KMS-11 (cell line): ENCODE results near the gene VEGFB.

Experiments
- H2AFZ ChIP-seq: fragments of 200-600 bp; sonication (generic); 2 replicates; pipeline ENCODE4 v1.6.1; 2016; ENCODE audit warnings: antibody characterized with exemption, mixed run types, low read depth
- H3K27ac ChIP-seq: fragments of 200-600 bp; sonication (generic); 2 replicates; pipeline ENCODE4 v1.6.1; 2016; ENCODE audit warnings: mild to moderate bottlenecking, mixed run types
- H3K27me3 ChIP-seq: fragments of 200-600 bp; sonication (generic); 2 replicates; pipeline ENCODE4 v1.6.1; 2017; ENCODE audit warnings: mild to moderate bottlenecking, low read depth, mixed run types, moderate library complexity; ENCODE audit not compliant: insufficient read depth
- H3K36me3 ChIP-seq: fragments of 200-600 bp; sonication (generic); 2 replicates; pipeline ENCODE4 v1.6.1; 2017; ENCODE audit warnings: mild to moderate bottlenecking, mixed run types; ENCODE audit not compliant: insufficient read depth
- H3K4me1 ChIP-seq: fragments of 200-600 bp; sonication (generic); 2 replicates; pipeline ENCODE4 v1.6.1; 2016; ENCODE audit warnings: mild to moderate bottlenecking, low read depth, mixed run types; ENCODE audit not compliant: poor library complexity, severe bottlenecking
- H3K4me2 ChIP-seq: fragments of 200-600 bp; sonication (generic); 2 replicates; pipeline ENCODE4 v1.7.0; 2016; ENCODE audit warnings: mild to moderate bottlenecking, mixed run types
- H3K4me3 ChIP-seq: fragments of 200-600 bp; sonication (generic); IDR thresholded peaks from 2 replicates; pipeline ENCODE4 v1.6.1; 2017; ENCODE audit warnings: low read depth, low read length, mixed read lengths; ENCODE audit not compliant: insufficient read depth
- H3K79me2 ChIP-seq: fragments of 200-600 bp; sonication (generic); 2 replicates; pipeline ENCODE4 v1.6.1; 2016; ENCODE audit warnings: low read depth, mixed run types; ENCODE audit not compliant: insufficient read depth
- H3K9ac ChIP-seq: fragments of 200-600 bp; sonication (generic); 2 replicates; pipeline ENCODE4 v1.6.1; 2016; ENCODE audit warnings: mild to moderate bottlenecking, mixed run types
- H4K20me1 ChIP-seq: fragments of 200-600 bp; sonication (generic); 2 replicates; pipeline ENCODE4 v1.6.1; 2016; ENCODE audit warnings: mild to moderate bottlenecking, mixed run types; ENCODE audit not compliant: insufficient read depth
- TF ChIP-seq, protein P1 (sequence below): fragments of 200-600 bp; sonication (generic); conservative IDR thresholded peaks from 2 replicates; pipeline ENCODE4 v1.6.1; 2017; ENCODE audit warnings: low read depth, mild to moderate bottlenecking, antibody characterized with exemption, low read length, moderate library complexity, mixed read lengths

VEGFB gene

GRCh38 chr11:64234647-64235379 lies 429 bp downstream of the VEGFB start:
- peak overlapping the region; percentile 40 for H3K4me3 ChIP-seq
- H3K4me2 ChIP-seq = peak overlapping the region; percentile 88
- TF ChIP-seq, protein P1, sequence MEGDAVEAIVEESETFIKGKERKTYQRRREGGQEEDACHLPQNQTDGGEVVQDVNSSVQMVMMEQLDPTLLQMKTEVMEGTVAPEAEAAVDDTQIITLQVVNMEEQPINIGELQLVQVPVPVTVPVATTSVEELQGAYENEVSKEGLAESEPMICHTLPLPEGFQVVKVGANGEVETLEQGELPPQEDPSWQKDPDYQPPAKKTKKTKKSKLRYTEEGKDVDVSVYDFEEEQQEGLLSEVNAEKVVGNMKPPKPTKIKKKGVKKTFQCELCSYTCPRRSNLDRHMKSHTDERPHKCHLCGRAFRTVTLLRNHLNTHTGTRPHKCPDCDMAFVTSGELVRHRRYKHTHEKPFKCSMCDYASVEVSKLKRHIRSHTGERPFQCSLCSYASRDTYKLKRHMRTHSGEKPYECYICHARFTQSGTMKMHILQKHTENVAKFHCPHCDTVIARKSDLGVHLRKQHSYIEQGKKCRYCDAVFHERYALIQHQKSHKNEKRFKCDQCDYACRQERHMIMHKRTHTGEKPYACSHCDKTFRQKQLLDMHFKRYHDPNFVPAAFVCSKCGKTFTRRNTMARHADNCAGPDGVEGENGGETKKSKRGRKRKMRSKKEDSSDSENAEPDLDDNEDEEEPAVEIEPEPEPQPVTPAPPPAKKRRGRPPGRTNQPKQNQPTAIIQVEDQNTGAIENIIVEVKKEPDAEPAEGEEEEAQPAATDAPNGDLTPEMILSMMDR = no peak
- no peaks in the 10 kb centered on the region for H3K27me3 ChIP-seq
- H2AFZ ChIP-seq = peak overlapping the region; percentile 10; the same call in 1 of the 2 replicates
- H3K4me1 ChIP-seq = peaks cover 25% of the 10 kb centered on the region
- H4K20me1 ChIP-seq = no peaks in the 10 kb centered on the region
- no peak overlapping the region for H3K27ac ChIP-seq
- H3K36me3 ChIP-seq = no peaks in the 10 kb centered on the region
- no peaks in the 10 kb centered on the region for H3K79me2 ChIP-seq
- H3K9ac ChIP-seq = peak overlapping the region; percentile 25; the same call in 1 of the 2 replicates

- Histone ChIP-seq H4K20me1 (no peaks in the 10 kb centered on the region), H2AFZ (no peak overlapping the region), H3K27me3 (no peaks in the 10 kb centered on the region), H3K4me3 (peak overlapping the region; percentile 40), H3K4me1 (peaks cover 29% of the 10 kb centered on the region), H3K36me3 (no peaks in the 10 kb centered on the region), H3K9ac (peak overlapping the region; percentile 25; the same call in 1 of the 2 replicates), H3K4me2 (peak overlapping the region; percentile 88), H3K79me2 (no peaks in the 10 kb centered on the region), H3K27ac (no peak overlapping the region)
- TF ChIP-seq, protein P1 = no peak
These were observed 1.2 kb downstream of the VEGFB start for GRCh38 chr11:64235437-64236161.

DNA sequence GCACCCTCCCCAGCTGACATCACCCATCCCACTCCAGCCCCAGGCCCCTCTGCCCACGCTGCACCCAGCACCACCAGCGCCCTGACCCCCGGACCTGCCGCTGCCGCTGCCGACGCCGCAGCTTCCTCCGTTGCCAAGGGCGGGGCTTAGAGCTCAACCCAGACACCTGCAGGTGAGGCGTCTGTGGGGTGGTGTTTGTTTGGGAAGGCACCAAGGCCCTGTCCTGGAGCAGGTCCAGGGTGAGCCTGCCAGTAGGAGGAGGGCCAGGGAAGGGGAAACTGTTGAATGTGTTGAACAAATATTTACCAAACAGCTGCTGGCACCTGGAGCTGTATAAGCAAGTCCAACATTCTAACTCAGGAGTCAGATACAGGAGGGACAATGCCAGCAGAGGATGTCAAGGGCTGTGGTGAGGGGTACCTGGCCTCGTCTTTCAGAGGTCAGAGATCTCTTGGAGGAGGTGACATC lies 3.1 kb downstream of the VEGFB start:
- no peaks in the 10 kb centered on the region for H3K36me3 ChIP-seq
- H4K20me1 ChIP-seq = no peaks in the 10 kb centered on the region
- H3K9ac ChIP-seq = no peak overlapping the region
- H3K79me2 ChIP-seq = peaks cover 8% of the 10 kb centered on the region; the same call in 1 of the 2 replicates
- H3K27ac ChIP-seq = no peak overlapping the region
- H3K4me3 ChIP-seq = no peak overlapping the region
- no peak overlapping the region for H3K4me2 ChIP-seq
- no peak overlapping the region for H2AFZ ChIP-seq
- H3K27me3 ChIP-seq = no peaks in the 10 kb centered on the region
- TF ChIP-seq, protein P1 = no peak
- peaks cover 24% of the 10 kb centered on the region for H3K4me1 ChIP-seq

DNA sequence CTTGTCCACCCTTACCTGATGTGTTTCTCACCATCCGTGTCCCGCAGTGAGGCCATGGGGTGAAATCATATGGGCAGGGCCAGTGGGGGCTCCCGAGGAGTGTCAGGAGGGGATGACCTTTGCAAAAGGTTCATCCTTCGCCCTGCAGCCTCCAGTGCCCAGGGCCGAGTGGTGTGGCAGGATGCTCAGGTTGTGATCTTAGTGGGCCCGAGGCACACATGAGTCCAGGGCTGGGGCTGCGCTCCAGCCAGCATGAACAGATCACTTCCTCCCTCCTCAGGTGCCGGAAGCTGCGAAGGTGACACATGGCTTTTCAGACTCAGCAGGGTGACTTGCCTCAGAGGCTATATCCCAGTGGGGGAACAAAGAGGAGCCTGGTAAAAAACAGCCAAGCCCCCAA lies 3.7 kb downstream of the VEGFB start:
- peaks cover 30% of the 10 kb centered on the region for H3K4me1 ChIP-seq
- H3K27ac ChIP-seq = no peak overlapping the region
- H3K36me3 ChIP-seq = no peaks in the 10 kb centered on the region
- H3K79me2 ChIP-seq = peaks cover 10% of the 10 kb centered on the region; the same call in 1 of the 2 replicates
- TF ChIP-seq, protein P1 = no peak
- H4K20me1 ChIP-seq = no peaks in the 10 kb centered on the region
- H2AFZ ChIP-seq = no peak overlapping the region
- H3K4me2 ChIP-seq = no peak overlapping the region
- no peak overlapping the region for H3K4me3 ChIP-seq
- H3K9ac ChIP-seq = no peak overlapping the region
- no peaks in the 10 kb centered on the region for H3K27me3 ChIP-seq
